ENCODE measurements around the gene SST.
A peak's percentile ranks its signal among the peaks of the same experiment; 100 is the strongest.
"Not testable (repeated sequence)": the region's sequence is repeated elsewhere in the genome, so short reads cannot be mapped to it uniquely, and the experiment has no call there.

The SST gene

GRCh38 chr3:187684444-187684843 lies 14.2 kb upstream of the SST start:
- no peak for DNase-seq (ENCODE audit: low read depth)

- not testable (repeated sequence) for DNase-seq (ENCODE audit: low read depth)
These were observed 11.6 kb upstream of the SST start for GRCh38 chr3:187681756-187682155.

GRCh38 chr3:187679638-187680396 lies 9.6 kb upstream of the SST start:
- DNase-seq (ENCODE audit: low read depth) = peak; percentile 20

- DNase-seq (ENCODE audit: low read depth) = no peak
These were observed 8.6 kb upstream of the SST start for GRCh38 chr3:187678726-187679268.

GRCh38 chr3:187677604-187678003 lies 7.4 kb upstream of the SST start:
- no peak for DNase-seq (ENCODE audit: low read depth)

- no peak for DNase-seq (ENCODE audit: low read depth)
These were observed 2.8 kb upstream of the SST start for GRCh38 chr3:187673012-187673411.

GRCh38 chr3:187667526-187667925 lies 2.7 kb downstream of the SST start:
- DNase-seq (ENCODE audit: low read depth) = no peak

- no peak for DNase-seq (ENCODE audit: low read depth)
These were observed 4.3 kb downstream of the SST start for GRCh38 chr3:187665764-187666402.

GRCh38 chr3:187665010-187665409 lies 5.2 kb downstream of the SST start:
- no peak for DNase-seq (ENCODE audit: low read depth)

GRCh38 chr3:187662848-187663409 lies 7.3 kb downstream of the SST start:
- no peak for DNase-seq (ENCODE audit: low read depth)

- DNase-seq (ENCODE audit: low read depth) = no peak
These were observed 8.9 kb downstream of the SST start for GRCh38 chr3:187661267-187661666.

GRCh38 chr3:187651282-187651681 lies 18.9 kb downstream of the SST start:
- DNase-seq (ENCODE audit: low read depth) = no peak

- no peak for DNase-seq (ENCODE audit: low read depth)
These were observed 22.0 kb downstream of the SST start for GRCh38 chr3:187648177-187648576.

GRCh38 chr3:187646906-187647660 lies 23.1 kb downstream of the SST start:
- DNase-seq (ENCODE audit: low read depth) = no peak

- DNase-seq (ENCODE audit: low read depth) = not testable (repeated sequence)
These were observed 24.8 kb downstream of the SST start for GRCh38 chr3:187645379-187645778.

- DNase-seq (ENCODE audit: low read depth) = no peak
These were observed 27.3 kb downstream of the SST start for GRCh38 chr3:187642861-187643260.

GRCh38 chr3:187641320-187642016 lies 28.7 kb downstream of the SST start:
- DNase-seq (ENCODE audit: low read depth) = no peak

- DNase-seq (ENCODE audit: low read depth) = no peak
These were observed 29.6 kb downstream of the SST start for GRCh38 chr3:187640569-187641059.

- DNase-seq (ENCODE audit: low read depth) = no peak
These were observed 30.1 kb downstream of the SST start for GRCh38 chr3:187639927-187640568.

GRCh38 chr3:187636528-187636927 lies 33.7 kb downstream of the SST start:
- DNase-seq (ENCODE audit: low read depth) = no peak

GRCh38 chr3:187630404-187630803 lies 39.8 kb downstream of the SST start:
- DNase-seq (ENCODE audit: low read depth) = no peak
